ENCODE measurements around the gene PRDM5.

The PRDM5 gene

DNA sequence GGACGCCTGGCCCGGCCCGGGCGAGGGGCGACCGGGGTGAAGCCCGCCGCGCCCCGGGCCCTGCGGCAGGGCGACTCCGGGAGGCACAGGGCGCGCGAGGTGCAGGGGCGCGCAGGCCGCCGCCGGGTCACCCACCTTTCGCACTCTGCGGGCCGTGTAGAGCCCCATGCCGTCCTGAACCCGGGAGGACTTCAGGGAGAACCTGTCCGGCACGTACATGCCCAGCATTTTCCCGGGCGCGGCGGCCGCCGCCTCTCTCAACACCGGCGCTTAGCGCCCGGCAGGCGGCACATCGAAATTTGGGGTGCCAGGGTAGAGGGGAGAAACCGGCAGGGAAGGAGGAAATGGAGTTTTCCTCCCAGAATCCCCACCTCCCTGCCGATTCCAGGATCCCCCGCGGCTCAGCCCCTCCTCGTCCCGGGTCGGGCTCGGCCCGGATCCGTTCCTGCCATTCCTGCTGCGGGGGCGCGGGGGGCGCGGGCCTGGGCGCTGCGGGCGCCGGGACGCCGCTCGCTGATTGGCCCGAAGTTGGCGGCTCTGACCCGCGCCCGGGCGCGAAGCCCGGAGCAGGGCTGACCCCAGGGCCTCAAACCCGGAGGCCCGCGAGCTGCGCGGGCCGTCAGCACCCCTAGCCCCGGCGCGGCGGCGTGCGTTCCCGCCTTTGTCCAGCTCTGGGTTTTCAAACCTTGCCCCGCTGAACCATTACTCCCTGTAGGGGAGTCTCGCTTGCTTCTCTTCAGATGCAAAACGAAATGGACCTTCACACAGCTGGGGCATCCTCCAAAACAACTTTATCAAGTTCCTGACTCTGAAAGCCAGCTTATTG lies at the start of gene PRDM5:
TSS of gene PRDM5 (minus strand) at position 346 of the 826 bp plus-strand sequence. CDS start at position 228, 118 bp downstream.
- ChIA-PET CTCF (interaction anchor here (0.5 kb wide), 1 partner anchor 888 kb away, joined by 3 read pairs; no protein-coding TSS in a partner anchor), POLR2A (interaction anchor here (1.0 kb wide), 1 partner anchor 14 kb away, joined by 3 read pairs; no protein-coding TSS in a partner anchor)
- TF ChIP-seq SP1 (IDR thresholded peaks at IDR 0.05), result no peak
- TF ChIP-seq SUZ12 (IDR thresholded peaks at IDR 0.05), result no peak
- TF ChIP-seq ARNT (IDR thresholded peaks at IDR 0.05), result no peak
- no peak for TF ChIP-seq NFRKB (IDR thresholded peaks at IDR 0.05)
- no peak for TF ChIP-seq TARDBP (IDR thresholded peaks at IDR 0.05)
- no peak for TF ChIP-seq FOXA1 (IDR thresholded peaks at IDR 0.05)
- TF ChIP-seq BHLHE40 (IDR thresholded peaks at IDR 0.05; ENCODE audit: borderline replicate concordance), result no peak
- TF ChIP-seq CTBP1 (IDR thresholded peaks at IDR 0.05; ENCODE audit: borderline replicate concordance), result no peak
- TF ChIP-seq FOXK2 (IDR thresholded peaks at IDR 0.05), result no peak
- TF ChIP-seq L3MBTL2 (conservative IDR thresholded peaks at IDR 0.05), result peak; percentile 54
- TF ChIP-seq HDGF (IDR thresholded peaks at IDR 0.05; ENCODE audit: borderline replicate concordance), result no peak
- no peak for TF ChIP-seq ELF4 (IDR thresholded peaks at IDR 0.05)
- TF ChIP-seq FOXM1 (IDR thresholded peaks at IDR 0.05; ENCODE audit: borderline replicate concordance), result peak; percentile 26; the same call in 1 of the 2 replicates
- DNase-seq (ENCODE audit: extremely low spot score), result peak; percentile 53

DNA sequence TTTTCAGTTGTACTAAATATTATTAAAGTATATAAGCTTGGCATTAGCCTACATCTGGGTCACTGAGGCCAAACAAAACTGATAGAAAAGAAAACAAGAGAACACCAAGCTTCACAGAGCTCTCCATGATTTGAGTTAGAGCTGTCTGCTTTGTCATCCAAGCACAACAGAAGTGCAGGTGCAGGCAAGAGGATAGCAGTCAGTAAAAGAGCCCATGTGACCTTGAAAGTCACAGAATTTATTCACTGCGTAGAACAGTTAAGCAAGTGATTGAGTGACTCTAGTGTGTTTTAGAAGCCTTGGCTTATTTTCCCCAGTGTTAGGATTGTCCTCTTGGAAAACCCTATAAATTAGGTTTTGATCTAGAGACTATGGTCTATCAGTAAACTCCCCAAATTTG lies 49.4 kb upstream of the PRDM5 start:
- no peak for DNase-seq (ENCODE audit: extremely low spot score)
- ChIA-PET CTCF (no interaction called here), POLR2A (no interaction called here)
- TF ChIP-seq TARDBP (IDR thresholded peaks at IDR 0.05) (no peak), ZNF384 (IDR thresholded peaks at IDR 0.05) (no peak), L3MBTL2 (conservative IDR thresholded peaks at IDR 0.05) (no peak), FOXK2 (IDR thresholded peaks at IDR 0.05) (no peak), LEF1 (IDR thresholded peaks at IDR 0.05; ENCODE audit: borderline replicate concordance) (no peak), FOXM1 (IDR thresholded peaks at IDR 0.05; ENCODE audit: borderline replicate concordance) (no peak), BHLHE40 (IDR thresholded peaks at IDR 0.05; ENCODE audit: borderline replicate concordance) (no peak), HDGF (IDR thresholded peaks at IDR 0.05; ENCODE audit: borderline replicate concordance) (no peak), NFRKB (IDR thresholded peaks at IDR 0.05) (no peak), ELF4 (IDR thresholded peaks at IDR 0.05) (no peak), FOXA1 (IDR thresholded peaks at IDR 0.05) (no peak), CTBP1 (IDR thresholded peaks at IDR 0.05; ENCODE audit: borderline replicate concordance) (no peak)
- TF ChIP-seq, protein P1, sequence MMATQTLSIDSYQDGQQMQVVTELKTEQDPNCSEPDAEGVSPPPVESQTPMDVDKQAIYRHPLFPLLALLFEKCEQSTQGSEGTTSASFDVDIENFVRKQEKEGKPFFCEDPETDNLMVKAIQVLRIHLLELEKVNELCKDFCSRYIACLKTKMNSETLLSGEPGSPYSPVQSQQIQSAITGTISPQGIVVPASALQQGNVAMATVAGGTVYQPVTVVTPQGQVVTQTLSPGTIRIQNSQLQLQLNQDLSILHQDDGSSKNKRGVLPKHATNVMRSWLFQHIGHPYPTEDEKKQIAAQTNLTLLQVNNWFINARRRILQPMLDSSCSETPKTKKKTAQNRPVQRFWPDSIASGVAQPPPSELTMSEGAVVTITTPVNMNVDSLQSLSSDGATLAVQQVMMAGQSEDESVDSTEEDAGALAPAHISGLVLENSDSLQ (IDR thresholded peaks at IDR 0.05), result no peak

DNA sequence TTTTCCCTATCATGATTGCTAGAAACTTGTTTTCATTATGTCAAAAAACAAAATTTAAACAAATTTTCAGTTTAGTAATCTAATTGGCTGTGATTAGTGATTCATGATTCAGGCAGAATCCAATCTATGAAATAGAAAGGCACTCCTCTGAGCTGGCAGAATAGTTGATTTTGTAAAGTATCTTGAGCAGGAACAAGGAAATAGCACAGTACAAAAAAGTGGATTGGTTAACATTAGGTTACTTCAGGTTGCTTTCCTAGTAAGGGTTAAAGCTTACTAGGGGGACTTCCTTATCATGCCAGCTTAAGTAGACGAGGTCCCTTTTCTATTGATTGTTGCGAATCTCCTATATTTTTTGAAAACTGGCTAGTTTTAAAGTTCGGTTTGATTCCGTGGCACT lies 43.4 kb upstream of the PRDM5 start:
- TF ChIP-seq LEF1 (IDR thresholded peaks at IDR 0.05; ENCODE audit: borderline replicate concordance) (no peak), FOXK2 (IDR thresholded peaks at IDR 0.05) (no peak), CTBP1 (IDR thresholded peaks at IDR 0.05; ENCODE audit: borderline replicate concordance) (no peak), BHLHE40 (IDR thresholded peaks at IDR 0.05; ENCODE audit: borderline replicate concordance) (no peak), SP1 (IDR thresholded peaks at IDR 0.05) (no peak)
- TF ChIP-seq, protein P1 (IDR thresholded peaks at IDR 0.05), result no peak
- CTCF ChIA-PET, result no interaction called here
- DNase-seq (ENCODE audit: extremely low spot score), result no peak
- POLR2A ChIA-PET, result no interaction called here

DNA sequence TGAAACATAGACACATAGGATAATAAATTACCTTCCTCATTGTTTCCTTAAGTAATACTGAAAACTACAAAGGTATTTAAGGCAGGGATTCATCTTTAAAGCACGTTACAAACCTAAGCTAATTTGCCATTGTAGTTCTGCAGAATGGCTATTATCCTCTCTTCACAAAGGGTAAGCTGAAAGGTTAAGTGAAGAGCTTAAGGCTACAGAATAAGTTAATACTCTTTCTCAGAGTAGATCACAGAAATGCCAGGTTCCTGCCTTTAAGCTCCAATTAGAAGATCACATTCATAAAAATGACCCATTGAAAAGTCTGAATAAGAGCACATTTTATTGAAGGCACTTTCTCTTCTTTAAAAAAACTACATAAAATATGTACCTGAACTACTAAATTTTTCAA lies 42.1 kb upstream of the PRDM5 start:
- ChIA-PET POLR2A (no interaction called here), CTCF (no interaction called here)
- DNase-seq (ENCODE audit: extremely low spot score), result no peak
- TF ChIP-seq CTBP1 (IDR thresholded peaks at IDR 0.05; ENCODE audit: borderline replicate concordance) (no peak), SP1 (IDR thresholded peaks at IDR 0.05) (no peak), FOXA1 (IDR thresholded peaks at IDR 0.05) (no peak), L3MBTL2 (conservative IDR thresholded peaks at IDR 0.05) (no peak)

DNA sequence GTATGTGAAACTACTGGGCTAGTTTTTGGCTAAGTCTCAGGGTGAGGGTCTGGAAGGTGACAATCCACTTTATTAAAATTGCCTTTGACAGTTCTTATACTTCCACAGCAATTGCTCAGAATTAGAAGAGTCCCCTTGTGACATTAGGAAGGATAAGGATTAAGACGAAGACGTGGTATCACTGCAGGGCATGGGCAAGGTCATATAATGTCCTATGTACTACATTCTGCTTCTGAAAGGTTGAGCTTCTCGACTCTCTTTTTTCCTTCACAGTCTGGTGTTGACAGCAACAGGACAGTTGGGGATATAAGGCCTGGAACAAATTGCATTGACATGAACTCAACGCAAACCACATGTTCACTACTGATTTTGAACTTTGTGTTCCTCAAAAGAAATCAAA lies 40.9 kb upstream of the PRDM5 start:
- CTCF ChIA-PET, result no interaction called here

DNA sequence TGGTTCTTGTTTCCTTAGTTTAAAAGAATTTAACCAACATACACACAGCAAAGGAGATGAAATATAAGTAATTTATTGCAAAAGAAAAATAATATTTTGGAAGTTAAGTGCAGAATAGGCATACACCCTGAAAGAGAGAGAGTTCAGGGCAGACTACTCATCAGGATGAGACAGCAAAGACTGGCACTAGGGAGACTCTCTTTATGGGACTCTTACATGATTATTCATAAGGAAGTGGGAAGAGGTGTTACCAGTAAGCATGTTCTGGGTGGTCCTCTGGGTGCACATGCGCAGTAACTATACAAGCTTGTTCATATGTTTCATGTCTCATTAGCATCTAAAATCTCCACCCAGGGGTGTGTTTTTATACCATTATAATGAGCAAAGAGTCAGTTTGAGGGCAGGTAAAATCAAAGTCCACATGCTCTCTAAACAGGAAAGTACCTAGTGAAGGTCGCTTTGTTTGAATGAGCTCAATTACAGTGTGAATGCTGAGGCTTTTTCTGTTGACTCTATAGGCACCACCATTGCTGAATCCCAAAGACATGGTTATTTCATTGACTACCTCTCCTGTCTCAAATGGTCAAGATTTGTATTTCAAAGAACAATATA lies 38.2 kb upstream of the PRDM5 start:
- ChIA-PET CTCF (no interaction called here), POLR2A (interaction anchor here (0.7 kb wide), 1 partner anchor 844 kb away, joined by 4 read pairs; no protein-coding TSS in a partner anchor)
- TF ChIP-seq BHLHE40 (IDR thresholded peaks at IDR 0.05; ENCODE audit: borderline replicate concordance), result no peak
- TF ChIP-seq L3MBTL2 (conservative IDR thresholded peaks at IDR 0.05), result no peak
- no peak for TF ChIP-seq NFRKB (IDR thresholded peaks at IDR 0.05)
- no peak for TF ChIP-seq FOXK2 (IDR thresholded peaks at IDR 0.05)
- TF ChIP-seq SUZ12 (IDR thresholded peaks at IDR 0.05), result no peak
- no peak for TF ChIP-seq ZNF384 (IDR thresholded peaks at IDR 0.05)
- no peak for TF ChIP-seq HDGF (IDR thresholded peaks at IDR 0.05; ENCODE audit: borderline replicate concordance)
- no peak for TF ChIP-seq FOXM1 (IDR thresholded peaks at IDR 0.05; ENCODE audit: borderline replicate concordance)
- no peak for TF ChIP-seq FOXA1 (IDR thresholded peaks at IDR 0.05)
- no peak for TF ChIP-seq TARDBP (IDR thresholded peaks at IDR 0.05)
- no peak for TF ChIP-seq CTBP1 (IDR thresholded peaks at IDR 0.05; ENCODE audit: borderline replicate concordance)
- no peak for TF ChIP-seq ARNT (IDR thresholded peaks at IDR 0.05)
- TF ChIP-seq ELF4 (IDR thresholded peaks at IDR 0.05), result no peak
- no peak for TF ChIP-seq LEF1 (IDR thresholded peaks at IDR 0.05; ENCODE audit: borderline replicate concordance)
- no peak for TF ChIP-seq SP1 (IDR thresholded peaks at IDR 0.05)
- TF ChIP-seq, protein P1 (IDR thresholded peaks at IDR 0.05), result no peak
- no peak for DNase-seq (ENCODE audit: extremely low spot score)

More for the DNA sequence above, 40.9 kb upstream of the PRDM5 start:
- no peak for DNase-seq (ENCODE audit: extremely low spot score)
- no peak for TF ChIP-seq SUZ12 (IDR thresholded peaks at IDR 0.05)
- TF ChIP-seq, protein P1 (IDR thresholded peaks at IDR 0.05), result no peak
- POLR2A ChIA-PET, result no interaction called here
